Testis (tissue), 3 donors: ENCODE results near the gene SPACA7. TPM values are rescaled to one million over a fixed set of nuclear protein-coding genes. Genes with fewer than 3 reads are reported as not detected.

Experiments
- DNase-seq: peaks from one replicate; pipeline ENCODE4 v3.0.0-alpha.2; 2019
- H3K27ac ChIP-seq, 2 donors: fragments of 200-600 bp; sonication (generic); one replicate each; pipeline ENCODE4 v1.5.1; 2019
- H3K27me3 ChIP-seq: fragments of 200-600 bp; sonication (generic); one replicate; pipeline ENCODE4 v1.5.1; 2019
- H3K36me3 ChIP-seq: fragments of 200-600 bp; sonication (generic); one replicate; pipeline ENCODE4 v1.5.1; 2017; ENCODE audit warnings: low read depth; ENCODE audit errors: missing control alignments
- H3K4me1 ChIP-seq: fragments of 200-600 bp; sonication (generic); one replicate; pipeline ENCODE4 v1.5.1; 2019
- H3K4me3 ChIP-seq, 2 donors: fragments of 200-600 bp; sonication (generic); one replicate each; pipeline ENCODE4 v1.5.1; 2017 to 2019
- H3K9me3 ChIP-seq: fragments of 200-600 bp; sonication (generic); one replicate; pipeline ENCODE4 v1.5.1; 2017
- POLR2A ChIP-seq: fragments of 450-650 bp; IDR thresholded peaks from one replicate; pipeline ENCODE4 v1.6.1; 2017; ENCODE audit warnings: antibody characterized with exemption, mild to moderate bottlenecking, moderate library complexity
- WGBS, 2 donors: methylation state at CpG; one replicate each; pipeline ENCODE4 v1.1.5; 2018; 5-methylcytosine and 5-hydroxymethylcytosine counted together
- intact Hi-C: fragments of 100-400 bp; cut with DNase I; formaldehyde crosslinking; loops from one replicate; pipeline ENCODE4 v1.15.1; 2023; ENCODE audit warnings: low total_unique reads
- polyA plus RNA-seq: library from polyadenylated mRNA; stranded (reverse); fragments of 350-450 nt; fragmentation: Illumina TruSeq; extraction: RNeasy Lipid Tissue Mini Kit (QIAGEN cat#74804); gene quantifications from one replicate; pipeline ENCODE4 v1.2.3, GENCODE V29; 2014; ENCODE audit warnings: low read depth, low replicate concordance; ENCODE audit not compliant: insufficient read depth
- total RNA-seq, 2 donors: library from RNA; depleted of rRNA; stranded (reverse); fragments of >200 nt; gene quantifications; one replicate each; pipeline ENCODE4 v1.2.3, GENCODE V29; 2016
- TF ChIP-seq, protein P1 (sequence below), 3 experiments: fragments of 450-650 bp in 2 of 3; fragments of 200-600 bp in 1 of 3; sonication (generic) in 1 of 3; IDR thresholded peaks; one replicate each; pipeline ENCODE4 v1.5.1; 2016 to 2019; ENCODE audit warnings: antibody characterized with exemption in 3 of 3, mild to moderate bottlenecking in 2 of 3, moderate library complexity in 1 of 3

The SPACA7 gene
- total and polyA plus RNA-seq, 3 donors from 2014 or later, result 27.7 to 97.6 (median 63.0) TPM

DNA sequence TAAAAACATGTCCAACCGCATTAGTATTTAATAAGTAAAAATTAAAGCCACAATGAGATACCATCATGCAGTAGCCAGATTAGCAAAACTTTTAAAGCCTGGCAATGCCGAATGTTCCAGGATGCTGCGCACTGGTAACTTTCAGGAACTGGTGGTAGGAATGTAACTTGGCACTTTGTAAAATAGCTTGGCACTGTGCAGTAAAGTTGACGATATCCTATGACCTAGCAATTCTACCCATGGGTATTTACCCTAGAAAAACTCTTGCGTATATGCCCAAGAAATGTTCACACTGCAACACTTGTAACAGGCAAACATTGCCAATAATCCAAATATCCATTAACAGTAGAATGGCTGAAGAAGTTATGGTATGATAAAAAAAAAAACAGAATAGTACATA is 97.7 kb downstream of the SPACA7 start:
- TF ChIP-seq POLR2A, result no peak
- TF ChIP-seq, protein P1, sequence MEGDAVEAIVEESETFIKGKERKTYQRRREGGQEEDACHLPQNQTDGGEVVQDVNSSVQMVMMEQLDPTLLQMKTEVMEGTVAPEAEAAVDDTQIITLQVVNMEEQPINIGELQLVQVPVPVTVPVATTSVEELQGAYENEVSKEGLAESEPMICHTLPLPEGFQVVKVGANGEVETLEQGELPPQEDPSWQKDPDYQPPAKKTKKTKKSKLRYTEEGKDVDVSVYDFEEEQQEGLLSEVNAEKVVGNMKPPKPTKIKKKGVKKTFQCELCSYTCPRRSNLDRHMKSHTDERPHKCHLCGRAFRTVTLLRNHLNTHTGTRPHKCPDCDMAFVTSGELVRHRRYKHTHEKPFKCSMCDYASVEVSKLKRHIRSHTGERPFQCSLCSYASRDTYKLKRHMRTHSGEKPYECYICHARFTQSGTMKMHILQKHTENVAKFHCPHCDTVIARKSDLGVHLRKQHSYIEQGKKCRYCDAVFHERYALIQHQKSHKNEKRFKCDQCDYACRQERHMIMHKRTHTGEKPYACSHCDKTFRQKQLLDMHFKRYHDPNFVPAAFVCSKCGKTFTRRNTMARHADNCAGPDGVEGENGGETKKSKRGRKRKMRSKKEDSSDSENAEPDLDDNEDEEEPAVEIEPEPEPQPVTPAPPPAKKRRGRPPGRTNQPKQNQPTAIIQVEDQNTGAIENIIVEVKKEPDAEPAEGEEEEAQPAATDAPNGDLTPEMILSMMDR (IDR thresholded peaks at IDR 0.05), result no peak
- no peak overlapping the region for H3K4me3 ChIP-seq
- DNase-seq, result no peak
- no peaks in the 10 kb centered on the region for H3K9me3 ChIP-seq
- WGBS, 2 donors, result 91 to 96% methylated on average over 5 of the region's 5 CpGs
- no peak overlapping the region for H3K27ac ChIP-seq
- no peaks in the 10 kb centered on the region for H3K4me1 ChIP-seq
- H3K36me3 ChIP-seq, result no peaks in the 10 kb centered on the region
- no peaks in the 10 kb centered on the region for H3K27me3 ChIP-seq
- intact Hi-C loops, result no loop called here

DNA sequence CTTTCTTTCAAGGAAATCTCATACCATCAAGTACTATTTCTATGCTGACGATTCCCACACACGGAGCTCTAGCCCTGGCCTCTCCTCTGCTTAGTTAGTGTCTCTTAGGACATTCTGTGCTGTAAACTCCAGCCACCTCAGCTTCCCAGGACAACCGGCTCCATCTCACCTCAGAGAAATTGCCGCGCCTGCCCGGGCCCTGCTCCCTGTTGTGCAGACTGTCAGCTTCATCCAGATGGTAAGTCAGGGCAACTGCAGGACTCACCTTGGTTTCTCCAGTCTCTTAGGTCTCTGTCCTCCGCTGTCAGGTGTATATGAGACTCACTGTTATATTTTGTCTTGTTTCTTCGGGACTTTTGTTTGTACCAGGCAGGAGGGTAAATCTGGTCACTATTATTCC is 98.7 kb downstream of the SPACA7 start:
- no peak for DNase-seq
- Histone ChIP-seq H3K4me1 (no peaks in the 10 kb centered on the region), H3K27me3 (no peaks in the 10 kb centered on the region), H3K9me3 (no peaks in the 10 kb centered on the region), H3K27ac (no peak overlapping the region), H3K36me3 (no peaks in the 10 kb centered on the region), H3K4me3 (no peak overlapping the region)
- intact Hi-C loops, result no loop called here
- TF ChIP-seq POLR2A, result no peak
- TF ChIP-seq, protein P1 (IDR thresholded peaks at IDR 0.05), result no peak
- 72 to 82% methylated on average over 8 of the region's 8 CpGs for WGBS, 2 donors

DNA sequence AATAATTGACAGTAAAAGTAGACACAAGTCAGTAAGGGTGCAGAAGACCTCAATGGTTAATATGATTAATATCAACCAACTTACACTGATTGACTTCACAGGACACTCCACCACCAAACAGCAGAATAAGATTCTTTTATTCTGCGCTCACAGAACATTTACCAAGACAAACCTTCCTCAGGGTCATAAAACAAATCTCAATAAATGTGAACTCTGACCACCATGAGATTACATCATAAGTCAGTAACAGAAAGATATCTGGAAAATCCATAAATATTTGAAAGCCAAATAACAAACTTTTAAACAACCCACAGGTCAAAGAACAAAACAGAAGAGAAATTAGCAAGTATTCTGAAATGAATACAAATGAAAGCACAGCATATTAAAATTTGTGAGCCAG is 99.7 kb downstream of the SPACA7 start:
- no peak for TF ChIP-seq POLR2A
- TF ChIP-seq, protein P1 (IDR thresholded peaks at IDR 0.05), result no peak
- H3K36me3 ChIP-seq, result no peaks in the 10 kb centered on the region
- intact Hi-C loops, result no loop called here
- WGBS, 2 donors, result 97 to 100% methylated on average over 1 of the region's 1 CpG
- no peaks in the 10 kb centered on the region for H3K27me3 ChIP-seq
- H3K27ac ChIP-seq, result no peak overlapping the region
- no peak overlapping the region for H3K4me3 ChIP-seq
- DNase-seq, result no peak
- no peaks in the 10 kb centered on the region for H3K9me3 ChIP-seq
- H3K4me1 ChIP-seq, result no peaks in the 10 kb centered on the region

DNA sequence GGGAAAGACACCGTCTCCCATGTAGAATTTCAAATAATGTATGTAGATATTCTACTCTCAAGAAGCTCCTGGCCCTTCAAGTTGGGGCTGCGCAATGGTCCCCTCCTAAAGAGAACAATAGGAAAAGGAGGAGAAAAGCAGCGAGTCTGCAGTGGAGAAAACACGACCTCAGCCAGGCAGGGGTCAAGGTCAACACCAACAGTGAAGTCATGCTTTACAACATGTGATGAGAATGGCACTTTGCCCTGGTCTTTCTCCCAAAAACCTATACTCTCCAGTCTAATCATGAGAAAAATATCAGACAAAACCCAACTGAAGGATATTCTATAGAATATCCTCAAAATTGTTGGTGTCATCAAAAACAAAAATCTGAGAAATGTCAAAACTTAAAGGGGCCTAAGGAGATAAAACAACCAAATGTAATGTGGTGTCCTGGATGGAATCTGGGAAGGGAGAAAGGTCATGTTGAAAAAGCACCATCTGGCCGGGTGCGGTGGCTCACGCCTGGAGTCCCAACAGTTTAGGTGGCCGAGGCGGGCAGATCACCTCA is 101.0 kb downstream of the SPACA7 start:
- no peak for TF ChIP-seq POLR2A
- TF ChIP-seq, protein P1 (IDR thresholded peaks at IDR 0.05), result no peak
- DNase-seq, result no peak
- intact Hi-C loops, result no loop called here
- H3K27me3 ChIP-seq, result no peaks in the 10 kb centered on the region
- H3K4me1 ChIP-seq, result no peaks in the 10 kb centered on the region
- no peak overlapping the region for H3K4me3 ChIP-seq
- no peaks in the 10 kb centered on the region for H3K36me3 ChIP-seq
- WGBS, 2 donors, result 75 to 81% methylated on average over 9 of the region's 9 CpGs
- H3K9me3 ChIP-seq, result no peaks in the 10 kb centered on the region
- no peak overlapping the region for H3K27ac ChIP-seq

DNA sequence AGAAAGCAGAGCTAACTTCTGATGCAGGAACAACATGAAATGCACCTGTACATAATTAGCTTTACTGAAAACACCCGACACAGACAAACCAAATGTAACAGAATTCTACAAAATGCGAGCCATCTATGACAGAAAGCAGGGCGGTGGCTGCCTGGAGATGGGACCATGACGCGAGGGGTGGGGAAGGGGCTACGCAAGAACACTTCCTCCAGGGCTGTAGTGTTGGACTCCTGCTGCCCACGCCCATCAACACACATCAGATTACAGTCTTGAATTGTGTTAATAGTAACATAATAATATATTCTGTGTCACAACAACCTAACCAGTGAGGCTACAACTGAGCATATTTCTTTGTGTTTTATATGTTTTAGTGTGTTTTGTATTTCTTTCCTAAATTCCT is 103.2 kb downstream of the SPACA7 start:
- no peak for TF ChIP-seq POLR2A
- TF ChIP-seq, protein P1 (IDR thresholded peaks at IDR 0.05), result no peak
- Histone ChIP-seq H3K27ac (no peak overlapping the region), H3K27me3 (no peaks in the 10 kb centered on the region), H3K36me3 (no peaks in the 10 kb centered on the region), H3K4me1 (no peaks in the 10 kb centered on the region), H3K9me3 (no peaks in the 10 kb centered on the region), H3K4me3 (no peak overlapping the region)
- WGBS, 2 donors, result 92 to 94% methylated on average over 7 of the region's 7 CpGs
- no peak for DNase-seq
- intact Hi-C loops, result no loop called here
